T-helper 1 cell treated with Interleukin-12 subunit alpha and Interleukin-12 subunit beta and Interleukin-4 antibody, amounts not matched to agents 30 μg/mL and 1 μg/mL, for 36 hours (primary cell): Measurements from ENCODE around the gene EFHD2.

Experiments used
- H3K27ac Mint-ChIP-seq: one replicate; pipeline ENCODE4 v1.8.0; 2021; ENCODE audit warnings: mild to moderate bottlenecking, mixed read lengths
- H3K27me3 Mint-ChIP-seq: one replicate; pipeline ENCODE4 v1.8.0; 2021; ENCODE audit warnings: low read depth, mixed read lengths
- H3K36me3 Mint-ChIP-seq: one replicate; pipeline ENCODE4 v1.8.0; 2021; ENCODE audit warnings: low read depth, mixed read lengths
- H3K4me1 Mint-ChIP-seq: one replicate; pipeline ENCODE4 v1.8.0; 2021; ENCODE audit warnings: low read depth, mixed read lengths
- H3K4me3 Mint-ChIP-seq: one replicate; pipeline ENCODE4 v1.8.0; 2021; ENCODE audit warnings: mild to moderate bottlenecking, moderate library complexity, mixed read lengths
- H3K9me3 Mint-ChIP-seq: one replicate; pipeline ENCODE4 v1.8.0; 2021; ENCODE audit warnings: mixed read lengths

EFHD2 gene

GRCh38 chr1:15472587-15472986 lies 62.9 kb downstream of the EFHD2 start:
- Mint-ChIP-seq H3K4me1 (no peaks in the 10 kb centered on the region), H3K36me3 (no peaks in the 10 kb centered on the region), H3K9me3 (no peaks in the 10 kb centered on the region), H3K4me3 (no peak overlapping the region), H3K27ac (no peak overlapping the region), H3K27me3 (no peaks in the 10 kb centered on the region)

- no peak within 1 kb of the TSS for H3K4me3 Mint-ChIP-seq
- H3K4me1 Mint-ChIP-seq, result no peaks in the 10 kb centered on the region
- no peaks in the 10 kb centered on the region for H3K36me3 Mint-ChIP-seq
- no peak within 1 kb of the TSS for H3K27ac Mint-ChIP-seq
- H3K27me3 Mint-ChIP-seq, result no peaks in the 10 kb centered on the region
- H3K9me3 Mint-ChIP-seq, result no peaks in the 10 kb centered on the region
Measured at GRCh38 chr1:15475752-15476314, 66.1 kb downstream of the EFHD2 start, which contains the start of gene CELA2B. Gene CELA2B (plus strand): TSS chr1:15476104. CDS start chr1:15476126, 22 bp downstream.

GRCh38 chr1:15476927-15477326 lies 67.2 kb downstream of the EFHD2 start:
- H3K9me3 Mint-ChIP-seq, result no peaks in the 10 kb centered on the region
- H3K36me3 Mint-ChIP-seq, result no peaks in the 10 kb centered on the region
- no peaks in the 10 kb centered on the region for H3K4me1 Mint-ChIP-seq
- H3K4me3 Mint-ChIP-seq, result no peak overlapping the region
- H3K27ac Mint-ChIP-seq, result no peak overlapping the region
- no peaks in the 10 kb centered on the region for H3K27me3 Mint-ChIP-seq

GRCh38 chr1:15477646-15478212 lies 68.0 kb downstream of the EFHD2 start:
- H3K36me3 Mint-ChIP-seq, result no peaks in the 10 kb centered on the region
- H3K9me3 Mint-ChIP-seq, result no peaks in the 10 kb centered on the region
- H3K27ac Mint-ChIP-seq, result no peak overlapping the region
- no peak overlapping the region for H3K4me3 Mint-ChIP-seq
- H3K4me1 Mint-ChIP-seq, result no peaks in the 10 kb centered on the region
- no peaks in the 10 kb centered on the region for H3K27me3 Mint-ChIP-seq
